Sigmoid colon (tissue), 7 donors: ENCODE data around the gene ASMTL. TPM values are rescaled to one million over a fixed set of nuclear protein-coding genes. Genes with fewer than 3 reads are reported as not detected.

Experiments used
- DNase-seq: peaks from one replicate; pipeline ENCODE4 v3.0.0-alpha.2; 2019
- H3K27ac ChIP-seq, 4 donors: fragments of 200-600 bp; sonication (generic); one replicate each; pipeline ENCODE4 v1.5.1; 2016 to 2019; ENCODE audit warnings: mild to moderate bottlenecking in 1 of 4
- H3K27me3 ChIP-seq, 3 donors: fragments of 200-600 bp; sonication (generic); one replicate each; pipeline ENCODE4 v1.5.1; 2019; ENCODE audit warnings: mild to moderate bottlenecking in 1 of 3
- H3K36me3 ChIP-seq, 4 donors: fragments of 200-600 bp; sonication (generic); one replicate each; pipeline ENCODE4 v1.5.1; 2016 to 2019
- H3K4me1 ChIP-seq, 4 donors: fragments of 200-600 bp; sonication (generic); one replicate each; pipeline ENCODE4 v1.5.1; 2017 to 2019
- H3K4me3 ChIP-seq, 4 donors: fragments of 200-600 bp; sonication (generic); one replicate each; pipeline ENCODE4 v1.5.1; 2017 to 2019; ENCODE audit warnings: mild to moderate bottlenecking in 2 of 4, moderate library complexity in 1 of 4
- H3K9me3 ChIP-seq, 4 donors: fragments of 200-600 bp in 3 of 4; sonication (generic) in 3 of 4; one replicate each; pipeline versions ENCODE4 v1.5.1 to v1.6.1; 2013 to 2019
- EP300 ChIP-seq, 4 donors: sonication (generic); formaldehyde crosslinking; IDR thresholded peaks; one replicate each; pipeline ENCODE4 v1.6.1; 2017; ENCODE audit warnings: antibody characterized with exemption in 4 of 4
- POLR2A ChIP-seq, 2 donors: fragments of 450-650 bp; IDR thresholded peaks; one replicate each; pipeline ENCODE4 v1.6.1; 2016; ENCODE audit warnings: antibody characterized with exemption in 2 of 2, mild to moderate bottlenecking in 2 of 2, moderate library complexity in 2 of 2
- POLR2AphosphoS5 ChIP-seq, 4 donors: sonication (generic); formaldehyde crosslinking; IDR thresholded peaks; one replicate each; pipeline ENCODE4 v1.6.1; 2017; ENCODE audit warnings: antibody characterized with exemption in 4 of 4
- WGBS, 2 donors: extraction: QIAGEN DNeasy Blood & Tissue Kit; methylation state at CpG; one replicate each; pipeline ENCODE4 v1.1.7; 2013; 5-methylcytosine and 5-hydroxymethylcytosine counted together
- intact Hi-C: fragments of 100-400 bp; cut with DNase I; formaldehyde crosslinking; loops from one replicate; pipeline ENCODE4 v1.15.1; 2023
- polyA plus RNA-seq, 3 donors: library from polyadenylated mRNA; stranded (reverse); fragments of 200-250 nt; gene quantifications; one replicate each; pipeline ENCODE4 v1.2.3, GENCODE V29; 2013
- total RNA-seq, 4 donors: library from RNA; depleted of rRNA; stranded (reverse); fragments of >200 nt; gene quantifications; one replicate each; pipeline ENCODE4 v1.1.0, GENCODE V29; 2016
- TF ChIP-seq, protein P1 (sequence below), 4 experiments: fragments of 450-650 bp in 3 of 4; fragments of 200-600 bp in 1 of 4; IDR thresholded peaks; one replicate each; pipeline ENCODE4 v1.5.1; 2016 to 2019; ENCODE audit warnings: antibody characterized with exemption in 4 of 4, mild to moderate bottlenecking in 3 of 4, moderate library complexity in 2 of 4
- donor health status: healthy with polysubstance abuse.
- donor health status: Bipolar disorder and iron deficiency.
- donor health status: healthy.

ASMTL gene
- total and polyA plus RNA-seq, 7 donors: 11.8 to 30.6 (median 24.0) TPM

DNA sequence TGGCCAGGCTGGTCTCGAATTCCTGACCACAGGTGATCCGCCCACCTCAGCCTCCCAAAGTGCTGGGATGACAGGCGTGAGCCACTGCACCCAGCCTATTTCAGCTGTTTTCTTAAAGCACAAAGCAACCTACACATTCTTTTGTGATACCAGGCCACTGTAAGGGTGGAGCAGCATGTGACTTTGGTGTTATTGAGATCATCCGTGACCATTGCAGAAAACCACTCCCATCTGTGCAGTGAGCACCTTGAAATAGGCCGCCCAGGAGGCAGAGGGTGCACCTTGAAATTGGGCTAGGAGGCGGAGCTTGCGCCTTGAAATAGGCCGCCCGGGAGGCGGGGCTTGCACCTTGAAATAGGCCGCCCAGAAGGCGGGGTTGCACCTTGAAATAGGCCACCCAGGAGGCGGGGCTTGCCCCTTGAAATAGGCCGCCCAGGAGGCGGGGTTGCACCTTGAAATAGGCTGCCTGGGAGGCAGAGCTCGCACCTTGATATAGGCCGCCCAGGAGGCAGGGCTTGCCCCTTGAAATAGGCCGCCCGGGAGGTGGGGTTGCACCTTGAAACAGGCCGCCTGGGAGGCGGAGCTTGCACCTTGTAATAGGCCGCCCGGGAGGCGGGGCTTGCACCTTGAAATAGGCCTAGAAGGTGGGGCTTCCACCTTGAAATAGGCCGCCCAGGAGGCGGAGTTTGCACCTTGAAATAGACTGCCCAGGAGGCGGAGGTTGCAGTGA, 51.8 kb downstream of the ASMTL start:
- peak; percentile 48 for DNase-seq
- 83 to 87% methylated on average over 27 of the region's 27 CpGs for WGBS, 2 donors
- H3K4me3 ChIP-seq: no peak overlapping the region
- no peak for TF ChIP-seq EP300 (IDR thresholded peaks at IDR 0.05)
- TF ChIP-seq POLR2A (IDR thresholded peaks at IDR 0.05): no peak
- TF ChIP-seq, protein P1, sequence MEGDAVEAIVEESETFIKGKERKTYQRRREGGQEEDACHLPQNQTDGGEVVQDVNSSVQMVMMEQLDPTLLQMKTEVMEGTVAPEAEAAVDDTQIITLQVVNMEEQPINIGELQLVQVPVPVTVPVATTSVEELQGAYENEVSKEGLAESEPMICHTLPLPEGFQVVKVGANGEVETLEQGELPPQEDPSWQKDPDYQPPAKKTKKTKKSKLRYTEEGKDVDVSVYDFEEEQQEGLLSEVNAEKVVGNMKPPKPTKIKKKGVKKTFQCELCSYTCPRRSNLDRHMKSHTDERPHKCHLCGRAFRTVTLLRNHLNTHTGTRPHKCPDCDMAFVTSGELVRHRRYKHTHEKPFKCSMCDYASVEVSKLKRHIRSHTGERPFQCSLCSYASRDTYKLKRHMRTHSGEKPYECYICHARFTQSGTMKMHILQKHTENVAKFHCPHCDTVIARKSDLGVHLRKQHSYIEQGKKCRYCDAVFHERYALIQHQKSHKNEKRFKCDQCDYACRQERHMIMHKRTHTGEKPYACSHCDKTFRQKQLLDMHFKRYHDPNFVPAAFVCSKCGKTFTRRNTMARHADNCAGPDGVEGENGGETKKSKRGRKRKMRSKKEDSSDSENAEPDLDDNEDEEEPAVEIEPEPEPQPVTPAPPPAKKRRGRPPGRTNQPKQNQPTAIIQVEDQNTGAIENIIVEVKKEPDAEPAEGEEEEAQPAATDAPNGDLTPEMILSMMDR (IDR thresholded peaks at IDR 0.05): no peak
- TF ChIP-seq POLR2AphosphoS5 (IDR thresholded peaks at IDR 0.05): no peak
- no peaks in the 10 kb centered on the region for H3K9me3 ChIP-seq
- H3K4me1 ChIP-seq: no peaks in the 10 kb centered on the region
- no peaks in the 10 kb centered on the region for H3K27me3 ChIP-seq
- intact Hi-C loops: no loop called here
- H3K36me3 ChIP-seq: peaks cover 12 to 64% (median 29%) of the 10 kb centered on the region in 4 donors
- no peak overlapping the region for H3K27ac ChIP-seq

DNA sequence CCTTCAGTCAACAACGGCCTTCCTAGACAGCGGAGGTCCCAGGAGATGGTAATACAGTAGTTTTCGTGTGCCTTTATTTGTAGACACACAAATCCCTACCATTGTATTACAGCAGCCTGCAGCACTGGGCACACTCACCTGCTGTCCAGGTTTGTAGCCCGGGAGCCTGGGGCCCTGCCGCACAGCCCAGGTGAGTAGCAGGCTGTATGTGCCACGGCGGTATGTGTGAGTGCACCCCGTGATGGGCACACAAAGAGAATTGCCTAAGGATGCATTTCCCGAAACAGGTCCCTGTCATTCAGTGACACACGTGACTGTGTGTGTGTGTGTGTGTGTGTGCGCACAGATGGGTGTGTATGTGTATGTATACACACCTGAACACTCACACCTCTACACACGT, 52.7 kb downstream of the ASMTL start:
- H3K27me3 ChIP-seq: no peaks in the 10 kb centered on the region
- no peak overlapping the region for H3K4me3 ChIP-seq
- intact Hi-C loops: no loop called here
- TF ChIP-seq POLR2AphosphoS5 (IDR thresholded peaks at IDR 0.05): no peak
- TF ChIP-seq, protein P1 (IDR thresholded peaks at IDR 0.05): no peak
- no peak for TF ChIP-seq EP300 (IDR thresholded peaks at IDR 0.05)
- no peak for TF ChIP-seq POLR2A (IDR thresholded peaks at IDR 0.05)
- DNase-seq: peak; percentile 21
- H3K4me1 ChIP-seq: peaks cover 0 to 4% (median 3%) of the 10 kb centered on the region in 4 donors
- H3K9me3 ChIP-seq: no peaks in the 10 kb centered on the region
- peaks cover 12 to 55% (median 22%) of the 10 kb centered on the region in 4 donors for H3K36me3 ChIP-seq
- H3K27ac ChIP-seq: no peak overlapping the region
- WGBS, 2 donors: 87 to 94% methylated on average over 12 of the region's 12 CpGs

DNA sequence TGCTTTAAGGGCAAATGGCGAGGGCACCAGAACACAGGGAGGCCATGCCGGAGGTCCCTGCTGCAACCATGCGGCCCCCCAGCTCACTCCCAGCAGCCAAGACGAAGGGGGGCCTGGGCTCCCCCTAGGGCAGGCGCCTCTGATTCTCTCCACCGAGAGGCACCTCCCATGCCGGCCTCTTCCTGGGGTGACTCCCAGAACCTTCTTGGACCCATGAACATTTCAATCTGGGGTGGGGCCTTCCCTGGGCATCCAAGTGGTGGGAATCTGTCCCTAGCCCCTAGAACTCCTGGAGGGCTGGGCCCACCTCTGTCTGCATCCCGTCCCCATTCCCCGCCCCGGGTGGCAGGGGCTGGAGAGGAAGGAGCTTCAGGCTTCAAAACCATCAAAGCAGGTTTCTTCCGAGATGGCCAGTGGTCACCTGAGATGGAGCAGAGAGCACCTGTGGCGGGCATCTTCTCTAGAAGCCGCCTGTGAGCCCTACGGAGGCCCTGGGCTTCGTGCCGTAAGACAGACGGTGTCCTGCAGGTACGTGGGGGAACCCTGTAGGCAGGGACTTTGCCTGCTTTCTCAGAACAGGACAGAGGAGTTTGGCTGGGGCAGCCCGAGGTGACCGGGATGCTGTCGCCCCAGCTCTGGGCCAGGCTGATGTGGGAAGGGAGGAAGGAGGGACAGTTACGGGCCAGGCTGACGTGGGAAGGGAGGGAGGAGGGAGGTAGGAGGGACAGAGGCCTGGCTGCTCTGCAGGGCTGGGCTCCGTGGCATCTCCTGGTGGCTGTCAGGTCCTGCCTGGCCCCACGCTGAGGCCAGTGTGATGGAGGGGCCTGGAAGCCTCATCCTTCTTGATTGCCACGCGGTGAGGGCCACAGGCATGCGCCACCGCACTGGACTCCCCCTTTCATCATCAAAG, 54.0 kb downstream of the ASMTL start:
- WGBS, 2 donors: 85 to 93% methylated on average over 29 of the region's 29 CpGs
- Histone ChIP-seq H3K4me3 (no peak overlapping the region), H3K9me3 (no peaks in the 10 kb centered on the region), H3K4me1 (peaks cover 0 to 16% (median 14%) of the 10 kb centered on the region in 4 donors), H3K36me3 (peaks cover 8 to 42% (median 14%) of the 10 kb centered on the region in 4 donors), H3K27ac (no peak overlapping the region), H3K27me3 (no peaks in the 10 kb centered on the region)
- TF ChIP-seq EP300 (IDR thresholded peaks at IDR 0.05) (no peak), POLR2AphosphoS5 (IDR thresholded peaks at IDR 0.05) (no peak), POLR2A (IDR thresholded peaks at IDR 0.05) (no peak)
- TF ChIP-seq, protein P1 (IDR thresholded peaks at IDR 0.05): no peak
- intact Hi-C loops: no loop called here
- DNase-seq: peak; percentile 77

DNA sequence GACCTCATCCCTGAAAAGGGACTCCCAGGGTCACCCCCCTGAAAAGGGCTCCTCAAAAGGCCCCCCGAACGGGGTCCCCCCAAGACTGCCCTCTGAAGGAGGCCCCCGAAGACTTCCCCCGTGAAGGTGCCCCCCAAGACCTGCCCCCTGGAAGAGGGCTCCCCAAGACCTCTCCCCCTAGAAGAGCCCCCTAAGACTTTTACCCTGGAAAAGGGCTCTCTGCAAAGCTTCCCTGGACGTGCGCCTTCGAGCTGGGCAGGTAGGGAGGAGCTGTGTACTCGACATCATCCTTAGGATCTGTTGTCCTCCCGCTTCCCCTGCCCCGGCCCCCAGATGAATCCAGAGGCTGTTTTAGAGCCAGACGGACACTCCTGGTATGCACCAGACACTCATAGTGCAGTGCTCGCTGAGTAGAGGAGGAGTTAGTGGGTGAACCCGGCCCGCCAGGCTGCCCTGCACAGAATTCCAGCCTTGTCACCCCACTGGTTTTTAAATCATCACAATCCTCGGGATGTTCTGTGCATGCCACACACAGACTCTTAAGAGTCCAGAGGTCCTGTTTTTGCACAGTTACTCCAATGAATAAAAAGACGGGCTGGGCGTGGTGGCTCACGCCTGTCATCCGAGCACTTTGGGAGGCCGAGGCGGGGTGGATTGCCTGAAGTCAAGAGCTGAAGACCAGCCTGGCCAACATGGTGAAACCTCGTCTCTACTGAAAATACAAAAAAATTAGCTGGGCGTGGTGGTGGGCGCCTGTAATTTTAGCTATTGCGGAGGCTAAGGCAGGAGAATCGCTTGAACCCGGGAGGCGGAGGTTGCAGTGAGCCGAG, 55.1 kb downstream of the ASMTL start:
- peaks cover 0 to 22% (median 18%) of the 10 kb centered on the region in 4 donors for H3K4me1 ChIP-seq
- peak; percentile 45 for DNase-seq
- H3K9me3 ChIP-seq: no peaks in the 10 kb centered on the region
- H3K36me3 ChIP-seq: peaks cover 0 to 32% (median 4%) of the 10 kb centered on the region in 4 donors
- H3K27ac ChIP-seq: no peak overlapping the region
- intact Hi-C loops: no loop called here
- TF ChIP-seq EP300 (IDR thresholded peaks at IDR 0.05) (no peak), POLR2AphosphoS5 (IDR thresholded peaks at IDR 0.05) (no peak), POLR2A (IDR thresholded peaks at IDR 0.05) (no peak)
- TF ChIP-seq, protein P1 (IDR thresholded peaks at IDR 0.05): no peak
- 90 to 92% methylated on average over 29 of the region's 29 CpGs for WGBS, 2 donors
- no peaks in the 10 kb centered on the region for H3K27me3 ChIP-seq
- H3K4me3 ChIP-seq: no peak overlapping the region
